GM12874 (cell line): Measurements from ENCODE around the gene LDLRAD4.

Experiments
- CTCF ChIP-seq: IDR thresholded peaks from 2 replicates; pipeline ENCODE4 v1.5.1; 2011; ENCODE audit warnings: low read depth, mild to moderate bottlenecking, control low read depth, low read length, moderate library complexity; ENCODE audit not compliant: insufficient read depth

The LDLRAD4 gene

GRCh38 chr18:13471198-13471845 lies 252.8 kb downstream of the LDLRAD4 start:
- TF ChIP-seq CTCF: no peak

- no peak for TF ChIP-seq CTCF
These were observed 253.5 kb downstream of the LDLRAD4 start for GRCh38 chr18:13471971-13472628.

GRCh38 chr18:13473751-13474150 lies 255.2 kb downstream of the LDLRAD4 start:
- no peak for TF ChIP-seq CTCF

GRCh38 chr18:13474336-13474735 lies 255.8 kb downstream of the LDLRAD4 start:
- no peak for TF ChIP-seq CTCF

GRCh38 chr18:13474907-13475545 lies 256.5 kb downstream of the LDLRAD4 start:
- TF ChIP-seq CTCF: no peak

GRCh38 chr18:13477147-13477683 lies 258.7 kb downstream of the LDLRAD4 start:
- TF ChIP-seq CTCF: no peak

- no peak for TF ChIP-seq CTCF
These were observed 262.2 kb downstream of the LDLRAD4 start for GRCh38 chr18:13480571-13481255.
